HG03342 (cell line): Measurements from ENCODE around the gene CLDN5.
"Not testable (repeated sequence)": the region's sequence is repeated elsewhere in the genome, so short reads cannot be mapped to it uniquely, and the experiment has no call there.

ENCODE experiments used
- ATAC-seq: cut with Tn5 transposase; IDR thresholded peaks from one replicate; pipeline ENCODE4 v1.9.1; 2021; ENCODE audit warnings: mild to moderate bottlenecking, moderate library complexity; ENCODE audit not compliant: unreplicated experiment

Gene CLDN5

GRCh38 chr22:19548964-19549363 is 24.8 kb upstream of the CLDN5 start:
- ATAC-seq: no peak

- not testable (repeated sequence) for ATAC-seq
Observed at GRCh38 chr22:19548427-19548826, 24.2 kb upstream of the CLDN5 start.

GRCh38 chr22:19547620-19548019 is 23.4 kb upstream of the CLDN5 start:
- no peak for ATAC-seq

- ATAC-seq: no peak
Observed at GRCh38 chr22:19546680-19547079, 22.5 kb upstream of the CLDN5 start.

GRCh38 chr22:19545935-19546207 is 21.7 kb upstream of the CLDN5 start:
- no peak for ATAC-seq

- ATAC-seq: no peak
Observed at GRCh38 chr22:19543970-19544708, 19.9 kb upstream of the CLDN5 start.

GRCh38 chr22:19540394-19540793 is 16.2 kb upstream of the CLDN5 start:
- no peak for ATAC-seq

- no peak for ATAC-seq
Observed at GRCh38 chr22:19537941-19538488, 13.8 kb upstream of the CLDN5 start.

GRCh38 chr22:19536564-19536963 is 12.4 kb upstream of the CLDN5 start:
- no peak for ATAC-seq

GRCh38 chr22:19535001-19535400 is 10.8 kb upstream of the CLDN5 start:
- ATAC-seq: no peak

GRCh38 chr22:19533857-19534256 is 9.6 kb upstream of the CLDN5 start:
- no peak for ATAC-seq

GRCh38 chr22:19533049-19533626 is 8.9 kb upstream of the CLDN5 start:
- ATAC-seq: no peak

- not testable (repeated sequence) for ATAC-seq
Observed at GRCh38 chr22:19531327-19531726, 7.1 kb upstream of the CLDN5 start.

GRCh38 chr22:19530751-19531150 is 6.5 kb upstream of the CLDN5 start:
- no peak for ATAC-seq

- ATAC-seq: no peak
Observed at GRCh38 chr22:19529811-19530210, 5.6 kb upstream of the CLDN5 start.

GRCh38 chr22:19527861-19528417 is 3.7 kb upstream of the CLDN5 start:
- no peak for ATAC-seq

GRCh38 chr22:19527321-19527721 is 3.1 kb upstream of the CLDN5 start:
- ATAC-seq: no peak

- no peak for ATAC-seq
Observed at GRCh38 chr22:19526702-19527111, 2.5 kb upstream of the CLDN5 start.

- ATAC-seq: no peak
Observed at GRCh38 chr22:19526076-19526701, 2.0 kb upstream of the CLDN5 start.

- no peak for ATAC-seq
Observed at GRCh38 chr22:19525666-19526065, 1.5 kb upstream of the CLDN5 start.

GRCh38 chr22:19525116-19525660 is 978 bp upstream of the CLDN5 start:
- no peak for ATAC-seq
